Measurements from ENCODE around the gene SLC4A3. TPM values are rescaled to one million over a fixed set of nuclear protein-coding genes. Genes with fewer than 3 reads are reported as not detected.
A peak's percentile ranks its signal among the peaks of the same experiment; 100 is the strongest.

Gene SLC4A3
- total RNA-seq, 5 donors from 2014 or later (not counting 1 experiment from before 2014, with no cell fraction given) = 0.08 to 0.47 (median 0.37) TPM

DNA sequence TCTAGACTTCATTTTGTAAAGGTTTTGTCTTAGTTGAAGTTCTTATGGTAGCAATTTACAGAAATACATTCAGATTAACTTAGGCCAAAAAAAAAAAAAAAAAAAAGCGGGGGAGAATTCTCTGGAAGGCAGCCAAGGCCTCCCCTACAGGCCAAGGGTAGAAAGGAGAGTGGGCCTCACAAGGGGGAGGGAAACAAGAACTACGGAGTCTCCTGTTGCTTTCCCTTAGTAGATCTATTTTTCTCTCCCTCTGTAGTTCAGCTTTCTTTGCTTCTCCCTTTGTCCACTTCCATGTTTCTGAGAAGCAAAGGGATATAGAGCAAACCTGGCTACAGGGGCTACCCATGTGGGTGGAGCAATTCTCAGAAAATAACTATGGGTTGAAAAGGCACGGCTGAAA lies 32.2 kb upstream of the SLC4A3 start:
- Histone ChIP-seq H3K27me3 (replicated peaks in 1 of 2; ENCODE audit: control insufficient read depth in 2 of 2, extremely low read depth in 1 of 2, insufficient read depth in 2 of 2, low read length in 1 of 2) (peaks cover 0 to 11% of the 10 kb centered on the region in 2 experiments), H3K9me3 (no peaks in the 10 kb centered on the region), H3K4me1 (ENCODE audit: control insufficient read depth in 1 of 2, extremely low read depth in 1 of 2, insufficient read depth in 2 of 2, low read length in 2 of 2) (peaks cover 3 to 13% of the 10 kb centered on the region in 2 experiments), H3K4me3 (ENCODE audit: control insufficient read depth in 1 of 2, extremely low read depth in 1 of 2, low read length in 1 of 2) (no peak overlapping the region), H3K27ac (ENCODE audit: low read length) (no peak overlapping the region), H3K36me3 (ENCODE audit: control insufficient read depth in 2 of 2, extremely low read depth in 1 of 2, insufficient read depth in 1 of 2, low read length in 1 of 2) (no peaks in the 10 kb centered on the region)
- ATAC-seq (replicated peaks in 1 of 4) (no peak), DNase-seq (no peak)
- ChIA-PET CTCF (interaction anchor here (0.5 to 0.7 kb wide), 3 partner anchors 32 to 67 kb away, joined by 3 to 4 read pairs (median 3); no protein-coding TSS in a partner anchor), POLR2A (no interaction called here)
- no peaks in the 10 kb centered on the region for H3K36me3 Mint-ChIP-seq
- H3K27ac Mint-ChIP-seq = no peak overlapping the region
- H3K27me3 Mint-ChIP-seq = peaks cover 11 to 16% of the 10 kb centered on the region in 2 donors
- H3K4me1 Mint-ChIP-seq = peaks cover 13 to 24% (median 22%) of the 10 kb centered on the region in 3 donors
- H3K4me3 Mint-ChIP-seq = peak overlapping the region in 1 of 3 donors; percentile 9
- no peaks in the 10 kb centered on the region for H3K9me3 Mint-ChIP-seq
- WGBS (ENCODE audit: insufficient coverage) = 22% methylated on average over 1 of the region's 3 CpGs

DNA sequence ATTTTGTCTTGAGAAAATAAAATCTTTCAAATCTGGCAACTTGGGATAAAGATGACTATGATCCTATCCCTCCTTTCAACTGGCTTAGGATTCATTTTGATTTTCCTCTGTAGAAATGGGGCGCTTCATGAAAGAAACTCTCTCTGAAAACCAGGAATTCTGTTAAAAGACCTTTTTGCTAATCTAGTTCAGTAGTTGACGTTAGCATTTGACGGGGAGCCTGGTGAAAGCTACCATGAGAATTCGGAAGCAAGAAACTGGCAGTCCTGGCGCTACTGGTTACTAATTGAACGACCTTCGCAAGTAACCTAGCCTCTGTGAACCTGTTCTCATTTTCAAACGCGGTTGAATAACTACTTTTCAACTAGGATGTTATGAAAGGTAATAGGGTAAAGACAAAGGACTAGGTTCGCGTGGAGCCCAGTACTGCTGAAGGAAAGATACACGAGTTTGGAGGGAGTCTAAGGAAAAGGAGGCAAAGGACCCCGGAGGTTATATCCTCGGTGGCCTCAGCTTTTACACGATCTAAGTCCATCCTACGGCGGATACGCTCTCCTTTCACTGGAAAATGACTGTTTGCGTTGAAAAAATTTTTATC lies 30.4 kb upstream of the SLC4A3 start:
- Histone ChIP-seq H3K36me3 (ENCODE audit: control insufficient read depth in 2 of 2, extremely low read depth in 1 of 2, insufficient read depth in 1 of 2, low read length in 1 of 2) (peaks cover 3 to 11% of the 10 kb centered on the region in 2 donors), H3K4me3 (ENCODE audit: control insufficient read depth in 1 of 2, extremely low read depth in 1 of 2, low read length in 1 of 2) (peak overlapping the region; percentile 82 to 100), H3K27me3 (replicated peaks in 1 of 2; ENCODE audit: control insufficient read depth in 2 of 2, extremely low read depth in 1 of 2, insufficient read depth in 2 of 2, low read length in 1 of 2) (peaks cover 0 to 7% of the 10 kb centered on the region in 2 experiments), H3K4me1 (ENCODE audit: control insufficient read depth in 1 of 2, extremely low read depth in 1 of 2, insufficient read depth in 2 of 2, low read length in 2 of 2) (peaks cover 3 to 13% of the 10 kb centered on the region in 2 experiments), H3K27ac (ENCODE audit: low read length) (peak overlapping the region; percentile 65), H3K9me3 (no peaks in the 10 kb centered on the region)
- H3K27ac Mint-ChIP-seq = peak overlapping the region; percentile 88 to 97
- peaks cover 18 to 24% (median 22%) of the 10 kb centered on the region in 3 donors for H3K4me1 Mint-ChIP-seq
- ChIA-PET POLR2A (interaction anchor here in 1 of 2 donors (1.0 kb wide), 1 partner anchor 212 kb away, joined by 4 read pairs; no protein-coding TSS in a partner anchor), CTCF (interaction anchor here (0.6 to 1.1 kb wide), 3 partner anchors 45 to 720 kb away, joined by 3 read pairs; no protein-coding TSS in a partner anchor)
- peaks cover 11 to 12% of the 10 kb centered on the region in 2 donors for H3K27me3 Mint-ChIP-seq
- WGBS (ENCODE audit: insufficient coverage) = 41% methylated on average over 9 of the region's 19 CpGs
- peak overlapping the region; percentile 93 to 95 (median 93) for H3K4me3 Mint-ChIP-seq
- H3K36me3 Mint-ChIP-seq = peaks cover 13% of the 10 kb centered on the region
- DNase-seq (no peak), ATAC-seq (replicated peaks in 1 of 4) (peak in 3 of 4 experiments; percentile 1 to 4 (median 2))
- no peaks in the 10 kb centered on the region for H3K9me3 Mint-ChIP-seq

- peaks cover 3 to 13% of the 10 kb centered on the region in 2 experiments for H3K4me1 ChIP-seq (ENCODE audit: control insufficient read depth in 1 of 2, extremely low read depth in 1 of 2, insufficient read depth in 2 of 2, low read length in 2 of 2)
- peak within 1 kb of the TSS; percentile 65 for H3K27ac ChIP-seq (ENCODE audit: low read length)
- Mint-ChIP-seq H3K4me1 (peaks cover 18 to 24% (median 22%) of the 10 kb centered on the region in 3 donors), H3K27ac (peak within 1 kb of the TSS; percentile 88 to 97), H3K36me3 (peaks cover 17% of the 10 kb centered on the region), H3K4me3 (peak within 1 kb of the TSS; percentile 93 to 95 (median 93)), H3K9me3 (no peaks in the 10 kb centered on the region), H3K27me3 (peaks cover 6 to 11% of the 10 kb centered on the region in 2 donors)
- H3K4me3 ChIP-seq (ENCODE audit: control insufficient read depth in 1 of 2, extremely low read depth in 1 of 2, low read length in 1 of 2) = peak within 1 kb of the TSS; percentile 82 to 100
- under 1% methylated on average over 47 of the region's 57 CpGs for WGBS (ENCODE audit: insufficient coverage)
- no peaks in the 10 kb centered on the region for H3K9me3 ChIP-seq
- ChIA-PET POLR2A (interaction anchor here in 1 of 2 donors (0.6 to 1.0 kb wide), 2 partner anchors 15 to 212 kb away, joined by 4 read pairs; no protein-coding TSS in a partner anchor), CTCF (interaction anchor here (0.6 to 1.1 kb wide), 4 partner anchors 45 to 1976 kb away, joined by 3 to 4 read pairs (median 3); no protein-coding TSS in a partner anchor)
- peak; percentile 88 to 92 (median 90) for ATAC-seq (replicated peaks in 1 of 4)
- peaks cover 10 to 17% of the 10 kb centered on the region in 2 donors for H3K36me3 ChIP-seq (ENCODE audit: control insufficient read depth in 2 of 2, extremely low read depth in 1 of 2, insufficient read depth in 1 of 2, low read length in 1 of 2)
- H3K27me3 ChIP-seq (replicated peaks in 1 of 2; ENCODE audit: control insufficient read depth in 2 of 2, extremely low read depth in 1 of 2, insufficient read depth in 2 of 2, low read length in 1 of 2) = peaks cover 0 to 6% of the 10 kb centered on the region in 2 experiments
- DNase-seq = peak; percentile 76 to 95 (median 86)
Measured at GRCh38 chr2:219597552-219598307, 29.7 kb upstream of the SLC4A3 start, which contains the start of gene STK11IP. Gene STK11IP, plus strand, starts transcription at chr2:219597857. Its CDS starts 263 bp downstream, at chr2:219598120.

GRCh38 chr2:219598308-219599078 lies 28.9 kb upstream of the SLC4A3 start:
- DNase-seq (no peak), ATAC-seq (replicated peaks in 1 of 4) (no peak)
- H3K36me3 Mint-ChIP-seq = peaks cover 18% of the 10 kb centered on the region
- 50% methylated on average over 2 of the region's 9 CpGs for WGBS (ENCODE audit: insufficient coverage)
- peak overlapping the region; percentile 88 to 97 for H3K27ac Mint-ChIP-seq
- H3K4me1 Mint-ChIP-seq = peaks cover 18 to 24% (median 22%) of the 10 kb centered on the region in 3 donors
- peaks cover 0 to 5% of the 10 kb centered on the region in 2 donors for H3K27me3 Mint-ChIP-seq
- Histone ChIP-seq H3K9me3 (no peaks in the 10 kb centered on the region), H3K4me1 (ENCODE audit: control insufficient read depth in 1 of 2, extremely low read depth in 1 of 2, insufficient read depth in 2 of 2, low read length in 2 of 2) (peaks cover 3 to 13% of the 10 kb centered on the region in 2 experiments), H3K36me3 (ENCODE audit: control insufficient read depth in 2 of 2, extremely low read depth in 1 of 2, insufficient read depth in 1 of 2, low read length in 1 of 2) (peaks cover 13 to 18% of the 10 kb centered on the region in 2 donors), H3K27ac (ENCODE audit: low read length) (peak overlapping the region; percentile 65), H3K4me3 (ENCODE audit: control insufficient read depth in 1 of 2, extremely low read depth in 1 of 2, low read length in 1 of 2) (peak overlapping the region; percentile 82 to 100), H3K27me3 (replicated peaks in 1 of 2; ENCODE audit: control insufficient read depth in 2 of 2, extremely low read depth in 1 of 2, insufficient read depth in 2 of 2, low read length in 1 of 2) (peaks cover 0 to 2% of the 10 kb centered on the region in 2 experiments)
- H3K9me3 Mint-ChIP-seq = no peaks in the 10 kb centered on the region
- peak overlapping the region; percentile 93 to 95 (median 93) for H3K4me3 Mint-ChIP-seq
- ChIA-PET POLR2A (interaction anchor here in 1 of 2 donors (0.6 kb wide), 1 partner anchor 14 kb away, joined by 4 read pairs; no protein-coding TSS in a partner anchor), CTCF (interaction anchor here in 1 of 2 donors (0.7 kb wide), 1 partner anchor 1975 kb away, joined by 4 read pairs; no protein-coding TSS in a partner anchor)

DNA sequence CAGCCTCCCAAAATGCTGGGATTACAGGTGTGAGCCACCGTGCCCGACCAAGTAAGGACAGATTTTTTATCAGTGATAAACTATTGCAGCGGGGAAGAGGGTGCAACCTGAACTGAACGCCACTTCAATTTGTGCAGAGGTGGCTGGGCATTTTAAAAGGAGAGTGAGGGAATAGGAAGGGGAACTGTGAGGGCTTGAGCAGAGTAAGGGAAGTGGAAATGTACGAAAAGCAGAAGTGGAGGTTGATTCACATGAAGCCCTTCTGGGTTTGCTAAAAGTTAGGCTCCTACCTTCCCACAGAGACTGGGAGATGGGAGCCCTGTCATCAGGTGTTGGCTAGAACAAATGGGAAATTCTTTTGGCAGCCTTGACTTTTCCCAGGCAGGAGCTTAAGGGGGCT lies 23.7 kb upstream of the SLC4A3 start:
- ChIA-PET POLR2A (no interaction called here), CTCF (no interaction called here)
- Histone ChIP-seq H3K9me3 (no peaks in the 10 kb centered on the region), H3K4me1 (ENCODE audit: control insufficient read depth in 1 of 2, extremely low read depth in 1 of 2, insufficient read depth in 2 of 2, low read length in 2 of 2) (no peaks in the 10 kb centered on the region), H3K27me3 (replicated peaks in 1 of 2; ENCODE audit: control insufficient read depth in 2 of 2, extremely low read depth in 1 of 2, insufficient read depth in 2 of 2, low read length in 1 of 2) (no peaks in the 10 kb centered on the region), H3K27ac (ENCODE audit: low read length) (no peak overlapping the region), H3K36me3 (ENCODE audit: control insufficient read depth in 2 of 2, extremely low read depth in 1 of 2, insufficient read depth in 1 of 2, low read length in 1 of 2) (peaks cover 21 to 56% of the 10 kb centered on the region in 2 donors), H3K4me3 (ENCODE audit: control insufficient read depth in 1 of 2, extremely low read depth in 1 of 2, low read length in 1 of 2) (no peak overlapping the region)
- DNase-seq (no peak), ATAC-seq (replicated peaks in 1 of 4) (no peak)
- peaks cover 7 to 12% (median 7%) of the 10 kb centered on the region in 3 donors for H3K4me1 Mint-ChIP-seq
- no peak overlapping the region for H3K27ac Mint-ChIP-seq
- 46% methylated on average over 4 of the region's 5 CpGs for WGBS (ENCODE audit: insufficient coverage)
- H3K9me3 Mint-ChIP-seq = no peaks in the 10 kb centered on the region
- H3K4me3 Mint-ChIP-seq = no peak overlapping the region
- H3K27me3 Mint-ChIP-seq = no peaks in the 10 kb centered on the region
- H3K36me3 Mint-ChIP-seq = peaks cover 54% of the 10 kb centered on the region
